GM18499 (cell line): ENCODE measurements around the gene RAB11FIP2.

Experiments
- ATAC-seq: cut with Tn5 transposase; IDR thresholded peaks from one replicate; pipeline ENCODE4 v1.9.1; 2021; ENCODE audit warnings: moderate number of reproducible peaks; ENCODE audit not compliant: insufficient read depth, unreplicated experiment

The RAB11FIP2 gene

DNA sequence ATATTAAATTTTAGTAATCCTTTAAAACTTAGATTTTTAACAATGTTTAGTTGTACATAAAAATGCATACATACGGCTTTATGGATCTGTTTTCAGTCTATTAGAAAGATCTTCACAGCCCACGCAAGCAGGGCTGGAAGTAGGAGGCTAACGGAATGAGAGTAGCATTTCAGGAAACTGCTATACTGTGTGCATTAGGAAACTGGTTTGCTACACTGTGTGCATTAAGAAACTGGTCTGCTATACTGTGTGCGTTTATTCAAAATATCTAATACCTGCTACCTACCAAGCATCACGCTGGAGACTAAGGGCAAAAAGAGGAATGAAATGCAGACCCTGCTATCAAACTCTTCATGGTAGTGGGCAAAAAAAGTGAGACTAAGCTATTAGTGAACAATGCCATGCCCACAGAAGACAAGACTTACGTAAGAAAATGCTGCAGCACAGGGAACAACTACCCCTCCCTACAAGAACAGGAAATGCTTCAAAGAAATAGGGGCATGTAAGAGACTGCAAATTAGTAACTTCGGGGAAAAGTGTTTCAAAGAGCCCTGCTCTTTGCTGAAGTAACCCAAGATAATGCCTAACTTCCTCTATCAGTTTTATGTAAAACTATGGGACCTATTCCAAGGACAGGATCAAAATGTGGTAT, 11.3 kb downstream of the RAB11FIP2 start:
- ATAC-seq: no peak

DNA sequence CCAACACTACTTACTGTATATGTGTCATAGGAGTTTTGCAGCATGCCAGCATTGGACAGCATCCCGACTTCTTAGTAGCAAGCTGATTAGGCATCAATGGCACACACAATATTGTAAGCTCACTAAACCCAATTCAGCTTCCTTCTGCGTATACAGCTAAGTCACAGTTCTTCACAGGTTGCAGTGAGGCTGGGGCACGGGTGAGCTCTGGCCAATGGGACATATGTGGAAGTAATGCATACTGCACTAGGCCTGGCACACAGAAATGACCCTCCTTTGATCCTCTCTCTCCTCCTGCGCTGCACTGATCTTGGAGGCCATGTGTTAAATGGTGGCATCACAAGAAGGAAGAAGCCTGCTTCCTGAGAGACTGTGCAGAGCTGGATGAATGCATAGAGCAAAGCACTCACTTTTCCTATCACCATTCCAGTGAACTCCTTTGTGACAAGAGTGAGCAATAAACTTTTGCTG, 11.9 kb downstream of the RAB11FIP2 start:
- no peak for ATAC-seq

DNA sequence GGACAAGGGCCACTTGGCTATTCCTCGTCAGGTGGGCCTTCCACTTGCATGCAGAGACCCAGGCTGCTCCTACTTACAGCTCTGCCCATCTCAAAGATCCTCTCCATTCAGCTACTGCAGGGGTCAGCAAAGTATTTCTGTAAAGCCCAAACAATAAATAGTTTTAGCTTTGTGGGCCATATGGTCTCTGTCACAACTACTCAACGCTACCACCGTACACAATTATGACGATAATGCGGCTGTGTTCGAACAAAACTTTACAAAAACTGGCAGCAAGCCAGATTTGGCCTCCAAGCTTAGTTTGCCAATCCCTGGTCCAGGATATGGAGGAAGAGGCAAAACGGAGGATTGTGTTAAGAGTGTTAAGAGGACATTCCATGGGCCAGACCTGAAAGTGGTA, 12.8 kb downstream of the RAB11FIP2 start:
- no peak for ATAC-seq

DNA sequence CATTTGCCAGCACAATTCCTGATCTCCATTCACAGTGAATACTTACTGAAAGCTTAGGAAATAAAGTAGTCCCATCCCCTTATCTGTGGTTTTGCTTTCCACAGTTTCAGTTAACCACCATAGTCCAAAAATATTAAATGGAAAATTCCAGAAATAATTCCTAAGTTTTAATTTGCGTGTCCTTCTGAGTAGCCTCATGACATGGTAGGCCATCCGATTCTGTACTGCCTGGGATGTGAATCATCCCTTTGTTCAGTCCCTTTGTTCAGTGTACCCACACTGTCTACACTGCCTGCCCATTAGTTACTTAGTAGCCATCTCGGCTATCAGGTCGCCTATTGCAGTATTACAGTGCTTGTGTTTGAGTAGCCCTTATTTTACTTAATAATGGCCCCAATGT, 14.2 kb downstream of the RAB11FIP2 start:
- ATAC-seq: no peak

DNA sequence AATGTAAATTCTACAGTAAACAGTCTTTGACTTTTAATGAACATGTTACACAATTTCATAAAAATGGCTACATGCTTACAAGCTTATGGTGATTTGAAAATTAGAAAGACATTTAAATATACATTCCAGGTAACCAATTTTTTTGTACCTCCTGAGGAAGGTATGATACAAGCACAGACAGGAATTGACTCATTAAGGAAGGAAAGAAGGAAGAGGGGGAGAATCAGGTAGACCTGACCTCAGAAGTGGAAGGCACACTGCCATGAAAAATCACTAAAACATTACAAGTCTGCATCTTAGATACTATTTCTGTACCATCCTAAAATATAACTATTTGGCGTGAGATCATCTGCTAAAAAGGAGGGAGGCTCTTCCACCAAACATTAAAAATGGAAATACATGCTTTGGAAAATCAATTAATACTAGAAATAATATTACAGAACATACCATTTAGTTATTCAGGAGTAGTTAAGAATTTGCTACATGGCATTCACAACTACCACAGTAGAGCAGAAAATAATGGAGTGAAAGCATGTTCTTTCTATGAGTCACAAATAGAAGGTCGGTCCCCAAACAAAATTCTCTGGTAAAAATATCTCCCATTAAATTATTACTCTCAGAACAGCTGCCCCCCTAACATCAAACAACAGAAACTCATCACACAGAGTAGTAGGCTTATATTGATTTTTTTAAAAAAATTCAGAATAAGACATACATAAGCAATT, 15.2 kb downstream of the RAB11FIP2 start:
- no peak for ATAC-seq

DNA sequence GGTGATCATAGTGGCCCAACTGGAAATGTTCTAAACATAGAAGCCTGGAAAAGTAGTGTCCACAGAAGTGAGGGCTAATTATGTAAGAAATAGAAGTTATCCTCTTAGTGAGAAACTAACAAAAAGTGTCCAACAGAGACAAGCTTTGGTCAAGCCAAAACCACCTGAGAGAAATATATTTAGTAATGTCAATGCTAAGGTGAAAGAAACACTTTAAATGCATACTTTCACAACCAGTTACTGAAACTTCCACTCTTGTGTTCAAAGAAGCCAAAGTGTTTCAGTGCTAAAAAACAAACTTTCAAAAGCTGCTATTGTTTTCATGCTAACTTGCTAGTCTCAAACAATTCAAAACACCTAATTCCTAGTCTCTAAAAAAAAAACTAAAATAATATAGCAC, 18.1 kb downstream of the RAB11FIP2 start:
- ATAC-seq: peak; percentile 93

DNA sequence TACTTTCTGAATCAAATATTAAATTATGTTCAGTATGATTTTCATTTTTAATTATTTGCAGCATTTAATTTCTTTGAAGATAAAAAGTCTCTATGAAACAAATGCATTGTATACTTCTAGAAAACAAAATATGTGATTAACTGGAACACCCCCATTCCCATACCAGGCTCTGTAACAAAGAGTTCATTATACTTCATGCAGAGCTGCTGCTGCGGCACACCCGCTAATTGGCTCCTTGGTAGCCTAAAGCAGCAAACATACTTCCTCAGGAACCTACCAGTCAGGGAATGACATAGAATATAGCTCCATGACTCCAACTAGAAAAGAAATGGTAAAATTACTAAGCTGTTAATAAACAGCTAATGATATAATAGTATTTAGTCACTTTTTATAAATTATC, 19.3 kb downstream of the RAB11FIP2 start:
- ATAC-seq: no peak

DNA sequence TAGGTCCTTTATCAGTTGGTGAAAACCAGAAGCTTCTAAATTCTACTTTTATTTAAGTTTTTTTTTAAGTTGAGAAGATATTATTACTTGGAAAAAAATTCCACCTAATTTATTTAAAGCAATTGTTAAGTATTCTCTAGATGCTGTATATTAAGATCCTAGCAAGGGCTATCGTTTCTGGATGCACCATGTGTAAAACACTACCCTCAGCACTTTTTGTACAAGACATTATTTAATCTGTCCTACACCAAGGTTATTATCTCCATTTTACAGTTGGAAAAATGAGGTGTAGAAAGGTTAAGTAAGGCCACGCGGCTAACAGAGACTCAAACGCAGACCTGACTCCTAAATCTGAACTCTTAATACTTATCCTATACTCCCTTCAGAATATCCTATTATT, 19.8 kb downstream of the RAB11FIP2 start:
- ATAC-seq: no peak

DNA sequence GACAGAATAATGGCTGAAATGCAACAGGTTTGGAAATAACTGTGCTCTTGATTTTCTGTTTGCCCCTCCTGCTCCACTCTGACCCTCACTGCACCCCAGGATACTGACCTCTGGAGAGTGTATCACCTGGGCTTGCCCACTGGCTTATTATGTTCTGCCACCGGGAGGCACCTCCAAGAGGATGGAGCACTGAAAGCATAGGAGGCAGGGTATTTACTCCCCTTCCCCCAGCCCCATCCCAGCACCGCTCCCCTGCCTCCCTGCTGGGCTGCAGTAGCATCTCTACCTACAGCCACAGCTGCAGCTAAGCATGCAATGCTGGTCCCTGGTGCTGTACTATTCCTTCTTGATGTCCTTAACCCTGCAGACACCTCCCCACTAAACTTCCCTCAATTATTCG, 26.4 kb downstream of the RAB11FIP2 start:
- no peak for ATAC-seq

DNA sequence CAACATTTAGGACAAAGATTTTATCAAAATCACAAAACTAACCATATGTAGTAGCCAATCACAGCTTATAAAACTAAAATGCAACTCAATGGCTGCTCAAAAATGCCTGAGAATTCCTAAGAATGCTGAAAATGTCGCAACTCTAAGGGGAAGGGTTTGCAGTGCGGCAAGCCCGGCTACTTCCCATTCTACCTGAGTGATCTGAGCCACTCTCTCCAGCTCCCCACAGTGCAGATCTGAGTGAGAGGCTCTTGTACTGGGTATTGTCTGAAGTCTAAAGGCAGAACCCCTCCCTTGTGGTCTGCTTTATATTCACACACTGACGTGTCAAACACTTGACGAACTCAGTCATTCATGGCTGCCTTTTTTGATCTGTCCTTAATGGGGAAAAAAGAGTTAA, 28.9 kb downstream of the RAB11FIP2 start:
- no peak for ATAC-seq

DNA sequence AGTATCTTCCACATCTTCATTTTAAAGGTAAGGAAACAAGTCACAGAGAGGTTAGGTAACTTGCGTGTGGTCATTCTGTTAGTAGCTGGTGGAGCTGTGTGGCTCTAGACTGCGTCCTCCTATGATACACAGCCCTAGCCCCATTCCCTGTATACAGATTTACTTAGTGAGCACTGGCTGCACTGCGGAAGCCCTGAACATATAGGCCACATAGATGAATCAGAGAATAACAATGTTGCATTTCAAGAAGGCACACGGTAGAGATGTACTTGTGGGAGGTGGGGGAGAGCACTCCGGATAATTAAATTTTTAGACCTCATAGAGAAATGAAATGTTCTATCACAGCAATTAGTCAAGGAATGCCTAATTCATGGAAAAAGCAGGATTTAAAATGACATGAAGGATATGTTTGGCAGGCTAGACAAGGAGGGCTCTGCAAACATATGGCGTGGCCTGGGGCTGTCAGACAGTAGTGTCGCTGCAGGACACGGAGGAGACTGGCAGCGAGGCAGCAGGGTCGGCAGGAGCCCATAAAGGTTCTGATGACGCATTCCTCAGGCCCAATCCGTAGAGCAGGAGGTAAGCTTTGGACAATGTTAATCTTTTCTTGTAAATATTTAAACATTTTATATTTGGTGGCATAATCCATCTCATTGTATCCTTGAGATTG, 29.5 kb downstream of the RAB11FIP2 start:
- no peak for ATAC-seq

DNA sequence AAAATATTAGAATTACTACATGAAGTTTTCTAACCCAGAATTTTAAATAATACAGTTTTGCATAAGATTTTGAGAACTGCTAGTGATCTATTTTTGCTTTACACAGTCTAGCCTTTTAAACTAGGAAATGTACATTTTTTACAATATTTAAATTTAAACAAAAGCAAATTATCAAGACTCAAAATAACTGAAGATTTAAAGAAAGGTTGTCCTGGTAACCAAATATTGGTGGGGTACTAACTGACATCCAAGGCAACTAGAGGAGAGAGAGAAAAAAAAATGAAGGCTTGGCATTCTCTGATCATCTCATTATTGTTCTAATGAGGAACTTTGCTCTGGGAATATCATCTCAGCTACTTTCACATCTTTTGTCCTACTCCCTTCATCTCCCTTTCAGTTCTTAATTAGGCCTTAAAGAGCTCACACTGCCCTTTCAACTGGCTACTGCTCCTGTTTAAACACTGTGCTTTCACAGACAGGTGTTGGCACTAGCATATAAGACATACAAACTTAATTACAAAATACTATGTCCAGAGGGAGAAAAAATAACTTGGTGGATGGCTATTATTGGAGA, 33.7 kb downstream of the RAB11FIP2 start:
- ATAC-seq: no peak

DNA sequence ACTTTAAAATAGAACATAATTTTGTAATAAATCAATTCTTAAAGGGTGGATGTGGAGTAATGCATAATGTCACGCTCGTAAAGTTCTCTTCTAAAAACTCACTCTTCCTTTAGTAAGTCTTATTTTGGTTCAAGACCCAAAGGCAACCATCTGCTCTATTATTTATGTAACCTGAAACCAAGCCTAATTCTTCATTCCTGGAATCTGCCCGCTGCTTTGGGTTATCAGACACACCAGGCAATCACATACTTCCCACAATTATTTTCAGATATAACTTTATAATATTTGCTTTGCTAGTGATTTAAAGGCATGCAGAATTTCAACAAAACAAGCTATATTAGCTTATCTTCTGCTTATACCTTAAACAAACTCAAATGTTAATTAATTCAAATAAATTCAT, 39.0 kb downstream of the RAB11FIP2 start:
- no peak for ATAC-seq

DNA sequence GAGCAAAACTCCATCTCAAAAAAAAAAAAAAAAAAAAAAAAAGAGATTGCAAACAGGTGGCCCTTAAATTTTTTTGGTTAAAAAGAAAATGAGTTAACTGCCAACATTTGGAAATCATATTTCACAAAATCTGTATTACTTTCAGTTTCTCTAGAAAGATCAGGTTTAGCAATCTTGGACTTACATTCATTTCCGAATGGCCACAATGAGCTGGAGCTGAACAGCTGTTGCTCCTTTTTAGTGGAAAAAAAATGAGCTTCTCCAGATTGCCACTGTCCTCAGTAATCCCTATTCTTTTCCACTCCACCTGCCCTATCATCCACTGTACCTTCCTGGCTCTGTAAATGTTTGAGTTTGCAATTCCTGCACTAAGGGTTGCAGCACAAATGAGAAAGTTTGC, 43.6 kb downstream of the RAB11FIP2 start:
- no peak for ATAC-seq

DNA sequence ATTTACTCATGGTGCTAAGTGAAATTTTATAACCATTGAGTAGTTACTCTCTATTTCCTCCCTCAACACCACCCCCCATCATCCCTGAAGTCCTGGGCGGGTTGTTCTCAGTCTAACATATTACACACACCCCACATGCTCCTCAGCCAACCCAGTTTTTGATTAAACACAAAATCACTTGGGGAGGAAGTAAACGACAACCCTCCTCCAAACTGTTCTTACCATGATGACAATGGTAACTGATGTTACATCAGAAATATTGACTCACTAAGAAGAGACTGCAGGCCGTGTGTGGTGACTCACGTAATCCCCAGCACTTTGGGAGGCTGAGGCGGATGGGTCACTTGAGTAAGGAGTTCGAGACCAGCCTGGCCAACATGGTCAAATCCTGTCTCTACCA, 44.2 kb downstream of the RAB11FIP2 start:
- ATAC-seq: no peak

DNA sequence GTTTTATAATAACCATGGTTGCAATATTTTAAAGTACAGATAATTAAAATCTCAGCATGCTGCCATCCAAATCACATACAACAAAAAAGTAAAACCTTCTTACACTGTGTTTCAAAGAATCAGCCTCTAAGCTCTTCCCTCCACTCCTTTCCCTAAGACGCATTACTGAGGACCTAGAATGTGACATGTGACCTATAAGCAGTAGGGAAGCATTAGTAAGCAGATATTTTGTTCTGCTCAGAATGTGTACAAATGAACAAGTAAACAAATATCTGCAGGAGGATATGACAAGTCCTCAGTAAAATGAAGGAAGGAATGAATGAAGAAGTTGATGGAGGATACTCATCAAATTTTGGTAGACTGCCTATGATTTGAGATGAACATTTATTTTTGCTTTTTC, 49.1 kb downstream of the RAB11FIP2 start:
- no peak for ATAC-seq

DNA sequence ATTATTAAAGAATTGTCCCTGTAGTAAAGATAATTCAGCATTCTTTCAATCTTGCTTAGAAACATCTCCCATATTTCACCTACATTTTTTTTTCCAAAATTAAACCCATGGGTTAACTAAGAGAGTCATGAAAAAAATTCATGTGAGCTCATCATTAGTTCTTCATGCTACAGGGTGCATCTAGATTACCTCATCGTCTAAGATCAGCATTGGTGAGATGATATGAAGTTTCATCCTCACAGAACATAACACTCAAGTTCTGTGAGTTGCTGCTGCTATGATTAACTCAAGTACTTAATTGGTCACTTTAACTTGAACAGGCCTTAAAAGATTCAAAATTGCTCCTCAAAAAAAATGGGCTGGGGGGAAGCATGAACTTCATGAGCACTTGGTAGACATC, 50.0 kb downstream of the RAB11FIP2 start:
- ATAC-seq: no peak

DNA sequence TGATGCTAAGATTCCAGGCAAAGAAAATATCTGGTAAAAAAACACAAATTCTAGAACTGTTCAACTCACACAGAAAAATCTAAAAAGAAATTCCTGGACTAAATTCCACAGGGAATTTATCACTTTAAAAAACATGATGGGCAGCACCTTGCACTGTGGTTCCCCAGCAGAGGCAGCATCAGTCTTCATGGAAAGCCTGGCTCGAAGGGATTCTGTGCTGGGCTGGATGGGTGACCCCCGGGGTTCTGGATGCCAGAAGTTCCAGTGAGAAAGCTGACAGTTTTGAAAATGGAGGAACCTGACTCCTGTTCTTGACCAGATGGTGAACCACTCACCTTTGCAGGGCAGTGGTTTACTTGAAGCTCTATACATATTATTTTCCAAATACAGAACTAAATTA, 52.0 kb downstream of the RAB11FIP2 start:
- no peak for ATAC-seq

DNA sequence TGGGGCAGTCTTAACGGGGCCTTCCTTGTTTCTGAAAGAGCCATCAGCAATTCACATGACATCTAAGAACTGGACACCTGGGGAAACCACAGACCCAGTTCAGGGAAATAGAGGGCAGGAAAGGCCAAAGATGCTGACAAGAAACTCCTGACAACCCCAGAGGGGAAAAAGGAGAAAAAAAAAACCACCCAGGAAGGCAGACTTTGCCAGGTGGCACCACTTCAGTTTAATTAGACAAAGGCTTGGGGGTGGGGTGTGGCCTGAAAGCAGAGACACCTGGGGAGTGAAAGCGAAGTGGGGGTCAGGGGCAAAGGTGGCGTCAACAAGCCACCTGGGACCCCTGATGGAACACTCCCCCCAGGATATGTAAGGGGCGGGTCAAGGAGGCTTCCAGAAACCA, 53.6 kb downstream of the RAB11FIP2 start:
- ATAC-seq: no peak

DNA sequence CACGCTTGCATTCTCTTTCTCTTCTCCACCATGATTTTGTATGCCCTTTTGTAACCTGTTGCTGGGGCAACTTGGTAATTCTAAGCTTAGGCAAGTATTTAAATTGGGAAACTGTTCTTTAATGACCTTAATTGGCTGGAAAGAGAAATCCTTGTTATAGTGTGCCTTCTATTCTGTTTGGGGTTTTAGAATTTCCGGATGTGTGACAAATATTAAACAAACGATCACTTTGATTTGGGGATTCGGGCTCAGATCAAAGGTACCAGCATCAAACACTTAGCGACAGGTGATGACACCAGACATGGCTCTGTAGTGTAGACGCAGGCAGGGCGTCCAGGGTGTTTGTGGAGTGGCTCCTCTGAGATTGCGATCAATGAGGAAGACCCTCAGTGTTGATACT, 55.0 kb downstream of the RAB11FIP2 start:
- no peak for ATAC-seq

DNA sequence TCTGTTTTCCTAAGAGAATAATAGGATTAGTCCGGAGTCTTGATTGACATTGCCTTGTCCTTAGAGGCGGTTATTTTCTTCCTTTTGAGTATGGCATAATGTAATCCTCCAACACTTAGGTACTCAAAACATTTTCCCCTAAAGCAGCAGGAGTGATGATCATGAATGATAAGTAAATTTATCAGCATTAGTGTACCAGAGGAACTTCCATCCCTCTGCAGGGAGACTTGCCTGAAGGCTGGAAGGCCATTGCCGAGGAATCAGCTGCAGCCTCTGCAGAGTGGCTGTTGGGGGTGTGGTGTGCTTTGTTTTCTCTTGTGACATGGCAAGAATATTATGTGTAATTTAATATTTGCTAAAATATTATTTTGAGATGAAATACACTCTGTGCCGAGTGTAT, 56.8 kb downstream of the RAB11FIP2 start:
- ATAC-seq: no peak
